SH-SY5Y (cell line): ENCODE data around the gene MEX3D.

Source experiments
- GATA2 ChIP-seq: IDR thresholded peaks from 2 replicates; pipeline ENCODE4 v1.6.1; 2011; ENCODE audit warnings: mild to moderate bottlenecking, low read depth, low read length
- GATA3 ChIP-seq: IDR thresholded peaks from 2 replicates; pipeline ENCODE4 v1.6.1; 2011; ENCODE audit warnings: low read depth, mild to moderate bottlenecking, low read length, moderate library complexity

- TF ChIP-seq GATA2 (no peak), GATA3 (no peak)
These were observed 42.8 kb downstream of the MEX3D start for GRCh38 chr19:1525343-1525742.
